GM23248 (cell line): ENCODE data around the gene C8G. TPM values are rescaled to one million over a fixed set of nuclear protein-coding genes. Genes with fewer than 3 reads are reported as not detected.

Experiments
- DNase-seq: peaks from one replicate; pipeline ENCODE4 v3.0.0-alpha.2; 2015
- H2AFZ ChIP-seq: fragments of 200-600 bp; sonication (generic); 2 replicates; pipeline ENCODE4 v1.6.1; 2016; ENCODE audit warnings: antibody characterized with exemption
- H3F3A ChIP-seq: fragments of 200-600 bp; sonication (generic); 2 replicates; pipeline ENCODE4 v1.6.1; 2016; ENCODE audit warnings: mild to moderate bottlenecking, antibody characterized with exemption, mixed run types; ENCODE audit not compliant: insufficient read depth
- H3K27ac ChIP-seq: fragments of 200-600 bp; sonication (generic); 2 replicates; pipeline ENCODE4 v1.5.1; 2016; ENCODE audit warnings: mild to moderate bottlenecking
- H3K27me3 ChIP-seq: fragments of 200-600 bp; sonication (generic); replicated peaks from 2 replicates; pipeline ENCODE4 v1.6.1; 2016; ENCODE audit warnings: mild to moderate bottlenecking; ENCODE audit not compliant: insufficient read depth
- H3K36me3 ChIP-seq: fragments of 200-600 bp; sonication (generic); 2 replicates; pipeline ENCODE4 v1.6.1; 2016; ENCODE audit warnings: low read depth, mild to moderate bottlenecking
- H3K4me1 ChIP-seq: fragments of 200-600 bp; sonication (generic); 2 replicates; pipeline ENCODE4 v1.6.1; 2016; ENCODE audit warnings: mild to moderate bottlenecking; ENCODE audit not compliant: insufficient read depth
- H3K4me2 ChIP-seq: fragments of 200-600 bp; sonication (generic); one replicate; pipeline ENCODE4 v1.6.1; 2016; ENCODE audit warnings: mild to moderate bottlenecking; ENCODE audit not compliant: unreplicated experiment
- H3K4me3 ChIP-seq: fragments of 200-600 bp; sonication (generic); 2 replicates; pipeline ENCODE4 v1.5.1; 2016; ENCODE audit warnings: mild to moderate bottlenecking
- H3K79me2 ChIP-seq: fragments of 200-600 bp; sonication (generic); 2 replicates; pipeline ENCODE4 v1.6.1; 2016; ENCODE audit warnings: mild to moderate bottlenecking; ENCODE audit not compliant: insufficient read depth
- H3K9ac ChIP-seq: fragments of 200-600 bp; sonication (generic); 2 replicates; pipeline ENCODE4 v1.6.1; 2016; ENCODE audit warnings: mild to moderate bottlenecking
- H3K9me2 ChIP-seq: fragments of 200-600 bp; sonication (generic); 2 replicates; pipeline ENCODE4 v1.6.1; 2016; ENCODE audit warnings: mixed run types, mild to moderate bottlenecking, moderate library complexity; ENCODE audit not compliant: insufficient read depth
- H3K9me3 ChIP-seq: fragments of 200-600 bp; sonication (generic); one replicate; pipeline ENCODE4 v1.6.1; 2017; ENCODE audit warnings: low read depth
- H4K20me1 ChIP-seq: fragments of 200-600 bp; sonication (generic); 2 replicates; pipeline ENCODE4 v1.6.0; 2016; ENCODE audit not compliant: insufficient read depth
- EZH2 ChIP-seq: fragments of 200-600 bp; sonication (generic); IDR thresholded peaks from 2 replicates; pipeline ENCODE4 v1.6.1; 2018; ENCODE audit warnings: antibody characterized with exemption, mild to moderate bottlenecking; ENCODE audit not compliant: insufficient read depth, poor library complexity, severe bottlenecking
- EZH2phosphoT487 ChIP-seq: fragments of 200-600 bp; sonication (generic); IDR thresholded peaks from 2 replicates; pipeline ENCODE4 v1.6.1; 2018; ENCODE audit warnings: antibody characterized with exemption, moderate library complexity, mild to moderate bottlenecking, low read depth; ENCODE audit not compliant: insufficient read depth
- WGBS, 2 experiments: methylation state at CpG; one replicate each; pipeline ENCODE4 v1.1.6; 2015 to 2017; ENCODE audit warnings: low lambda C conversion rate in 2 of 2, low coverage in 1 of 2; ENCODE audit errors: missing lambda C conversion rate in 2 of 2; 5-methylcytosine and 5-hydroxymethylcytosine counted together
- in situ Hi-C: fragments of 300-500 bp; cut with MboI; formaldehyde crosslinking; loops from 2 replicates; pipeline ENCODE4 v1.15.0; 2020
- polyA plus RNA-seq: library from polyadenylated mRNA; unstranded; fragments of >200 nt; fragmentation: Nextera tagmentation; extraction: Ambion mirVana; gene quantifications from 2 replicates; pipeline ENCODE4 v1.2.1, GENCODE V29; 2016
- total RNA-seq: library from RNA; depleted of rRNA; stranded (reverse); fragments of >200 nt; shearing (Covaris generic); gene quantifications from 2 replicates; pipeline ENCODE4 v1.2.3, GENCODE V29; 2014

Gene C8G
- total and polyA plus RNA-seq, 2 experiments from 2014 or later = 0.49 TPM; not detected in 1

GRCh38 chr9:136943291-136944211 lies 1.5 kb upstream of the C8G start:
- H3K79me2 ChIP-seq = peaks cover 30% of the 10 kb centered on the region
- H3K4me3 ChIP-seq = peak overlapping the region; percentile 86
- in situ Hi-C loops = no loop called here
- H2AFZ ChIP-seq = 0 out of 2 replicates have a peak overlapping the region, but pooled peaks have one; percentile 27
- peak overlapping the region; percentile 82 for H3K4me2 ChIP-seq
- no peaks in the 10 kb centered on the region for H3K27me3 ChIP-seq
- peaks cover 16% of the 10 kb centered on the region; the same call in 1 of the 2 replicates for H3K36me3 ChIP-seq
- H3K27ac ChIP-seq = peak overlapping the region; percentile 79
- peak; percentile 72 for DNase-seq
- no peaks in the 10 kb centered on the region for H3K9me3 ChIP-seq
- no peaks in the 10 kb centered on the region for H4K20me1 ChIP-seq
- TF ChIP-seq EZH2phosphoT487 (no peak), EZH2 (no peak)
- peak overlapping the region; percentile 91 for H3K9ac ChIP-seq
- 0 out of 2 replicates have a peak, but pooled peaks cover 5% of the 10 kb centered on the region for H3F3A ChIP-seq
- H3K4me1 ChIP-seq = no peaks in the 10 kb centered on the region
- H3K9me2 ChIP-seq = no peaks in the 10 kb centered on the region
- 16 to 21% methylated on average over 45 to 55 of the region's 61 CpGs for WGBS, 2 experiments

- H3K9ac ChIP-seq = peak overlapping the region; percentile 91
- H3K4me3 ChIP-seq = peak overlapping the region; percentile 86
- H4K20me1 ChIP-seq = no peaks in the 10 kb centered on the region
- H2AFZ ChIP-seq = 0 out of 2 replicates have a peak overlapping the region, but pooled peaks have one; percentile 27
- DNase-seq = peak; percentile 86
- peak overlapping the region; percentile 79 for H3K27ac ChIP-seq
- peaks cover 30% of the 10 kb centered on the region for H3K79me2 ChIP-seq
- H3K9me3 ChIP-seq = no peaks in the 10 kb centered on the region
- no peaks in the 10 kb centered on the region for H3K27me3 ChIP-seq
- H3K4me2 ChIP-seq = peak overlapping the region; percentile 82
- peaks cover 16% of the 10 kb centered on the region; the same call in 1 of the 2 replicates for H3K36me3 ChIP-seq
- H3F3A ChIP-seq = 0 out of 2 replicates have a peak, but pooled peaks cover 1% of the 10 kb centered on the region
- in situ Hi-C loops = no loop called here
- TF ChIP-seq EZH2 (no peak), EZH2phosphoT487 (no peak)
- H3K4me1 ChIP-seq = no peaks in the 10 kb centered on the region
- 1% methylated on average over 25 to 27 of the region's 45 CpGs for WGBS, 2 experiments
- H3K9me2 ChIP-seq = no peaks in the 10 kb centered on the region
Measured at GRCh38 chr9:136944212-136944518, 878 bp upstream of the C8G start.

- H3K9me2 ChIP-seq = no peaks in the 10 kb centered on the region
- H3F3A ChIP-seq = no peaks in the 10 kb centered on the region
- 75 to 81% methylated on average over 19 to 30 of the region's 30 CpGs for WGBS, 2 experiments
- in situ Hi-C loops = no loop called here
- DNase-seq = no peak
- H3K4me3 ChIP-seq = no peak overlapping the region
- H3K4me1 ChIP-seq = no peaks in the 10 kb centered on the region
- peaks cover 14% of the 10 kb centered on the region; the same call in 1 of the 2 replicates for H3K36me3 ChIP-seq
- H4K20me1 ChIP-seq = no peaks in the 10 kb centered on the region
- no peaks in the 10 kb centered on the region for H3K27me3 ChIP-seq
- no peak overlapping the region for H3K27ac ChIP-seq
- H2AFZ ChIP-seq = no peak overlapping the region
- H3K79me2 ChIP-seq = peaks cover 30% of the 10 kb centered on the region
- H3K9ac ChIP-seq = no peak overlapping the region
- TF ChIP-seq EZH2phosphoT487 = no peak
- TF ChIP-seq EZH2 = no peak
- no peaks in the 10 kb centered on the region for H3K9me3 ChIP-seq
- no peak overlapping the region for H3K4me2 ChIP-seq
Measured at GRCh38 chr9:136945333-136946227, 537 bp downstream of the C8G start.

- H3K4me1 ChIP-seq = no peaks in the 10 kb centered on the region
- peaks cover 26% of the 10 kb centered on the region for H3K79me2 ChIP-seq
- H3F3A ChIP-seq = no peaks in the 10 kb centered on the region
- 85 to 86% methylated on average over 25 to 27 of the region's 27 CpGs for WGBS, 2 experiments
- H3K9me3 ChIP-seq = no peaks in the 10 kb centered on the region
- in situ Hi-C loops = no loop called here
- no peaks in the 10 kb centered on the region for H3K9me2 ChIP-seq
- no peak overlapping the region for H3K4me2 ChIP-seq
- DNase-seq = no peak
- no peaks in the 10 kb centered on the region for H3K27me3 ChIP-seq
- no peak overlapping the region for H3K9ac ChIP-seq
- H4K20me1 ChIP-seq = no peaks in the 10 kb centered on the region
- no peak overlapping the region for H3K27ac ChIP-seq
- TF ChIP-seq EZH2 = no peak
- no peak for TF ChIP-seq EZH2phosphoT487
- no peak overlapping the region for H3K4me3 ChIP-seq
- H2AFZ ChIP-seq = no peak overlapping the region
- peaks cover 8% of the 10 kb centered on the region; the same call in 1 of the 2 replicates for H3K36me3 ChIP-seq
Measured at GRCh38 chr9:136946228-136947027, 1.4 kb downstream of the C8G start.
